ENCODE results near the gene PDK4.

The PDK4 gene

DNA sequence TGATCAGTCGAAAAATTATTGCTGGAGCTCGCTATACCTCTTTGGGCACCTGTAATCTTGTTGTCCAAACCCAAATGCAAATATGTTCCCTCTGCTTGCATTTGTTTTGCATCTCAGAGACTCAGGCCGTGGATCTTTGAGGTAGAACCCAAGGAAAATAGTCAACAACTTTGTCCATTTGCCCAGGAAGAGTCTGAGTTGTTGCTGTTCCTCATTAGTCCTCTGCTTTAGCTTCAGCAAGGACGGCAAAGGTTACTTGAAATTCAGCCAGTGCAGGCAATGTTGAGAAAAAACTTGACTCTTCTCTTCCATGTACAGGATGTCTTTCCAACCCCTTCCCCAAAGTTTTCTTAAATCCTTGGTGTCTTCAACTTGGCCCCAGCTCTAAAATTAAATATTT, 45.8 kb downstream of the PDK4 start:
- no peak overlapping the region for H3K4me3 ChIP-seq (replicated peaks; ENCODE audit: low read depth, low read length)
- TF ChIP-seq, protein P1, sequence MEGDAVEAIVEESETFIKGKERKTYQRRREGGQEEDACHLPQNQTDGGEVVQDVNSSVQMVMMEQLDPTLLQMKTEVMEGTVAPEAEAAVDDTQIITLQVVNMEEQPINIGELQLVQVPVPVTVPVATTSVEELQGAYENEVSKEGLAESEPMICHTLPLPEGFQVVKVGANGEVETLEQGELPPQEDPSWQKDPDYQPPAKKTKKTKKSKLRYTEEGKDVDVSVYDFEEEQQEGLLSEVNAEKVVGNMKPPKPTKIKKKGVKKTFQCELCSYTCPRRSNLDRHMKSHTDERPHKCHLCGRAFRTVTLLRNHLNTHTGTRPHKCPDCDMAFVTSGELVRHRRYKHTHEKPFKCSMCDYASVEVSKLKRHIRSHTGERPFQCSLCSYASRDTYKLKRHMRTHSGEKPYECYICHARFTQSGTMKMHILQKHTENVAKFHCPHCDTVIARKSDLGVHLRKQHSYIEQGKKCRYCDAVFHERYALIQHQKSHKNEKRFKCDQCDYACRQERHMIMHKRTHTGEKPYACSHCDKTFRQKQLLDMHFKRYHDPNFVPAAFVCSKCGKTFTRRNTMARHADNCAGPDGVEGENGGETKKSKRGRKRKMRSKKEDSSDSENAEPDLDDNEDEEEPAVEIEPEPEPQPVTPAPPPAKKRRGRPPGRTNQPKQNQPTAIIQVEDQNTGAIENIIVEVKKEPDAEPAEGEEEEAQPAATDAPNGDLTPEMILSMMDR (IDR thresholded peaks at IDR 0.05; ENCODE audit: low read depth, low read length, missing control alignments) = no peak
- no peak for DNase-seq (ENCODE audit: extremely low read depth, low read depth)

DNA sequence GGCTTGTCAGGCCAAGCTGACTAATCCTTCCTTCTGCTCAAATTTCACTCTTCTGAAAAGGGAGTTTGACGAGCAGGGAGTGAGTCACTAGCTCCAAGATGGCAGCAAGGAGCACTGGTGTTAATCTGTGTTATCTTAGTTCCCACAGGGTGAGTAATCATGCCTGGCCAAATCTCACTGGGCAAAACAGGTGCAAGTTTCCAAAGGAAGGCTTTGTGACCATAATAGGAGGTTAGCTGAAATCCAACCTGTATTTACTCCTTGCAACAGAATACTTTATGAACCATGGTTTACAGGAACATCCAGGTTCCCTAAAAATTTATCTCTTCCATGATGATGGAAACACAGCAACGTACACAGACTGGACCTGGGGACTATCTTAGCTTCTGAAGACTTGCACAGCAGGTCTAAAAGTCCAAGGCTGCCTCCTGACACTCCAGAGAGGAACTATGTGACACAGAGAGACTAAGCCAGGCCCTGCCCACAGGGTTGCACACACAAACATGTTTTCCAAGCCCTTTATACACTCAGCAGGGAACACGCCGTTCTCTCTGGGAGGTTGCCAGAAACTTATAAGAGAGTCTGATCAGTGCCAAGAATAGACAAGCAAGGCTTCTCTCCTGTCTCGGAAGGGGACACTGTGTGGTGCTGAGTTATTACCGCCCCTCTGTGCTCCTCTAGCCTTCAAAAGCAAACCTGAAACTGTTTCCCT, 46.3 kb downstream of the PDK4 start:
- peak; percentile 53 for DNase-seq (ENCODE audit: extremely low read depth, low read depth)
- H3K4me3 ChIP-seq (replicated peaks; ENCODE audit: low read depth, low read length) = no peak overlapping the region
- TF ChIP-seq, protein P1 (IDR thresholded peaks at IDR 0.05; ENCODE audit: low read depth, low read length, missing control alignments) = no peak

DNA sequence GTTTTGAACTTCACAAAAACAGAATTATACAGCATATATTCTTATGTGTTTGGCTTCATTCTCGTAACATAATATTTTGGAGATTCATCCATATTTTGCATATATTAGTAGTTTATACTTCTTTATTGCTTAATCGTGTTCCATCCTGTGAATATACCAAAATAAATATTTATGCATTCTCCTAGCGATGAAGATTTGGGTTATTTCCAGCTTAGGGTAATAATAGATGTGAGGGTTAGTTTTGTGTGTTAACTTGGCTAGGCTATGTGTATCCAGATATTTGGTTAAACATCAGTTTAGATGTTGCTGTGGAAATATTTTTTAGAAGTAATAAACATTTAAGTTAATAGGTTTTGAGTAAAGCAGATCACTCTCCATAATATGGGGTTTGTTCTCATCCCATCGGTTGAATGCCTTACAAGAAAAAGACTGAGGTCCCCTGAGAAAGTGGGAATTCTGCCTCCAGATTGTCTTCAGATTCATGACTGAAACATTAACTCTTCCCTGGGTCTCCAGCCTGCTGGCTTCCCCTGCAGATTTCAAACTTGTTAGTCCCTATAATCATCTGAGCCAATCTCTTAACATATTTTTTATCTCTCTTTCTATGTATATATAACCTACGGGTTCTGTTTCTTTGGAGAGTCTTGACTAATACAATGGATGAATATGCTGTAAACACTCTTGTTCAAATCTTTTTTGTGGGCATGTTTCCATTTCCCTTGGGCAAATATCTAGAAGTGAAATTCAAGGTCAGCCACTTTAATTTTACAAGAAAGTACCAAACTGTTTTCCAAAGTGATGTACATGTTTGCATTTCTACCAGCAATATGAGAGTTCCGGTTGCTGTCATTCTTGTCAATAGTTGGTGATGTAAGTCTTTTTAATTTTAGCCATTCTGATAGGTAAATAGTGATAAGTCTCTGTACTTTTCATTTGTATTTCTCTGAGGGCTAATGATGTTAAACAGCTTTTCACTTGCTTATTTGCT, 48.7 kb downstream of the PDK4 start:
- no peak for DNase-seq (ENCODE audit: extremely low read depth, low read depth)
- H3K4me3 ChIP-seq (replicated peaks; ENCODE audit: low read depth, low read length) = no peak overlapping the region
- TF ChIP-seq, protein P1 (IDR thresholded peaks at IDR 0.05; ENCODE audit: low read depth, low read length, missing control alignments) = no peak

DNA sequence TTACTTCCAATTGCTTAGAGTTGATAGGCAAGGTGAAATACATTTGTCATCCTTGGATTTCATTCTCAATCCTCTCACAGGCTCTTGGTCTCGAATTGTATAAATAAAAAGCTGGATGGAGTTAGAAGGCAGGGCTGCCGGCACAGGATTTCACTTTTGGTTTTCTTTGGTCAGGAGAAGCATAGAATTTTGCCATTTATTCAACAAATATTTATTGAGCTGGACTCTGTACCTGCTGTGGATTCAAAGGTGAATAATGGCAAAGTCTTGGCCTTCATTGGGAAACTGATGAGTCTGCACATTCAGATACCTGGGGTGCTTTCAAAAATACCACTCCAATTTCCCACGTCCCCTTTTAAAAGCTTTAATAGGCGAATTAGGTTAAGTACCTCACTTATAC, 49.7 kb downstream of the PDK4 start:
- no peak for DNase-seq (ENCODE audit: extremely low read depth, low read depth)
- TF ChIP-seq, protein P1 (IDR thresholded peaks at IDR 0.05; ENCODE audit: low read depth, low read length, missing control alignments) = no peak
- H3K4me3 ChIP-seq (replicated peaks; ENCODE audit: low read depth, low read length) = no peak overlapping the region

DNA sequence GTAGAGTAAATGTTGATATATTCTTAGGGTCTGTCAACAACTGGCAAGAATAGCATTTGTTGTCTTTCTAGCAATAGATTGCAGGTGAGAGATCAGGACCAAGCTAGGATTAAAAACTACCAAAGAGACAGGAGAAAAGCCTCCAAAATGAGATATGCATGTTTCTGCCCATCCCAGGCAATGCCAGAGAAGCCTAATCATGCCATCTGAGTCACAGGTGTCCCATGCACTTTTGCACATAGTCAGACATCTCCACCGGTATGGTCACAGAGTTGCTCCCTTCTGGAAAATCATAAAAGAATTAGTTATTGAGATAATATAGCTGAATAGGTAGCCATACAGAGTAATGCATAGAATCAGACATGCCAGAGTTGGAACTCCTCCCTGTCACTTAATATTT, 50.6 kb downstream of the PDK4 start:
- TF ChIP-seq, protein P1 (IDR thresholded peaks at IDR 0.05; ENCODE audit: low read depth, low read length, missing control alignments) = no peak
- H3K4me3 ChIP-seq (replicated peaks; ENCODE audit: low read depth, low read length) = no peak overlapping the region

DNA sequence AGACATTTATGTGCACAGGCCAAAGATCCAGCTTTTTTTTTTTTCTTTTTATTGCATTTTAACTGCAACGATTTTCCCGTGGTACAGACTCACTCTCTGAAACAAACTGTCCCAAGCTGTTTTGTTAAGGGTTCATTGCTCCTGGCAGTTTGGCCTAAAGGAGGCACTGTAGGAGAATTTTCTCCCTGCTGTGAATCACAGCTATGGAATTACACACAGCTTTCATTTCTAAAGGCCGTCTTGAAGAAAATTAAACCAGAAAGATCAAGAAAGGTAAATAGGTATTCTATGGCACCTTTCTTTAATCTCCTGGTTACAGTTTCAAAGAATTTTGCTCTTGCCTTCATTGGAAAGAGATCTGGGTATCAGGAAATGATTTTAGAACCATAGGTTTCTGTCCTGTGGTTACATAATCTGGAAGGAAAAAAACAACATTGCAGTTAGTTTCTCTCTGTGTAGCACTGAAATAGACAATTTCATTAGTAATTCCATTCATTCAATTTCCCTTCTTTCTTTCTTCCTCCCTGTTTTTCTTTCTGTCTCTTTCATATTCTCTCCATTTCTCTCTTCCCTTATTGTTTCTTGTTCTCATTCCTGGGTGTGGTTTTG, 51.2 kb downstream of the PDK4 start:
- DNase-seq (ENCODE audit: extremely low read depth, low read depth) = peak; percentile 7
- TF ChIP-seq, protein P1 (IDR thresholded peaks at IDR 0.05; ENCODE audit: low read depth, low read length, missing control alignments) = peak; percentile 65
- no peak overlapping the region for H3K4me3 ChIP-seq (replicated peaks; ENCODE audit: low read depth, low read length)

More for the DNA sequence above, 50.6 kb downstream of the PDK4 start:
- DNase-seq (ENCODE audit: extremely low read depth, low read depth) = no peak

All from HFF-Myc (cell line).